OCI-LY1 (cell line): Measurements from ENCODE around the gene PRRX1.

ENCODE experiments used
- EZH2 ChIP-seq: fragments of 200-600 bp; sonication (generic), shearing (Covaris generic); IDR thresholded peaks from 2 replicates; pipeline ENCODE4 v1.8.0; 2017; ENCODE audit warnings: borderline replicate concordance, mixed run types, mild to moderate bottlenecking, antibody characterized with exemption, low read length, moderate library complexity, mixed read lengths
- TF ChIP-seq, protein P1 (sequence below): fragments of 200-600 bp; sonication (generic), shearing (Covaris generic); IDR thresholded peaks from 2 replicates; pipeline ENCODE4 v1.5.1; 2017; ENCODE audit warnings: mild to moderate bottlenecking, antibody characterized with exemption, low read length, moderate library complexity, mixed read lengths

DNA sequence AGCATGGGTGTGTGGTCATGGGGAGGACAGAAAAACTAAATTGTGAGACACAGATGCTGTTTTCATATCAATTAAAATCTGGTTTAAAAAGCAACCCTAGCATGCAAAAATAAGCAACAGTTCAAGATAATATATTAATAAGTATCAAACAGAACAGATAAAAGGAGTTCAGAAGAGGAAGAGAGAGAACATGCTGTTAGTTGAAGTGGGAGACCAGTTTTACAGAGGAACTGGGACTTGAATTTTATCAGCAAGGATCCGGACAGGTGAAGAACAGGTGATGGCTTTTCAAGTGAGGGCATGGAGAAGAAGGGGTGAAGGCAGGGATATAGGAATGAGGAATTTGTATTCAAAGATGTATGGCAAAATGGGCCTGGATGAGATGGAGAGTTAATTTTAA lies 75.9 kb downstream of the PRRX1 start:
- TF ChIP-seq, protein P1, sequence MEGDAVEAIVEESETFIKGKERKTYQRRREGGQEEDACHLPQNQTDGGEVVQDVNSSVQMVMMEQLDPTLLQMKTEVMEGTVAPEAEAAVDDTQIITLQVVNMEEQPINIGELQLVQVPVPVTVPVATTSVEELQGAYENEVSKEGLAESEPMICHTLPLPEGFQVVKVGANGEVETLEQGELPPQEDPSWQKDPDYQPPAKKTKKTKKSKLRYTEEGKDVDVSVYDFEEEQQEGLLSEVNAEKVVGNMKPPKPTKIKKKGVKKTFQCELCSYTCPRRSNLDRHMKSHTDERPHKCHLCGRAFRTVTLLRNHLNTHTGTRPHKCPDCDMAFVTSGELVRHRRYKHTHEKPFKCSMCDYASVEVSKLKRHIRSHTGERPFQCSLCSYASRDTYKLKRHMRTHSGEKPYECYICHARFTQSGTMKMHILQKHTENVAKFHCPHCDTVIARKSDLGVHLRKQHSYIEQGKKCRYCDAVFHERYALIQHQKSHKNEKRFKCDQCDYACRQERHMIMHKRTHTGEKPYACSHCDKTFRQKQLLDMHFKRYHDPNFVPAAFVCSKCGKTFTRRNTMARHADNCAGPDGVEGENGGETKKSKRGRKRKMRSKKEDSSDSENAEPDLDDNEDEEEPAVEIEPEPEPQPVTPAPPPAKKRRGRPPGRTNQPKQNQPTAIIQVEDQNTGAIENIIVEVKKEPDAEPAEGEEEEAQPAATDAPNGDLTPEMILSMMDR = no peak
- no peak for TF ChIP-seq EZH2
